Fibroblast of the aortic adventitia (primary cell): ENCODE data around the gene MPV17L. TPM values are rescaled to one million over a fixed set of nuclear protein-coding genes. Genes with fewer than 3 reads are reported as not detected.

Experiments
- DNase-seq: peaks from one replicate; pipeline ENCODE4 v3.0.0-alpha.2; 2010; ENCODE audit warnings: low read depth
- H3K4me3 ChIP-seq: 2 replicates; pipeline ENCODE4 v1.5.1; 2011; ENCODE audit warnings: low read depth, mild to moderate bottlenecking, control low read depth, low read length, moderate library complexity
- total RNA-seq: library from RNA; depleted of rRNA; stranded (reverse); fragments of >200 nt; gene quantifications from 2 replicates; pipeline ENCODE4 v1.2.3, GENCODE V29; 2012; ENCODE audit warnings: low replicate concordance
- TF ChIP-seq, protein P1 (sequence below): IDR thresholded peaks from 2 replicates; pipeline ENCODE4 v1.5.1; 2011; ENCODE audit warnings: mild to moderate bottlenecking, low read length, control low read depth, inconsistent platforms; ENCODE audit not compliant: insufficient read depth

MPV17L gene
- total RNA-seq, 1 donor, result 3.3 TPM

- no peak overlapping the region for H3K4me3 ChIP-seq
- TF ChIP-seq, protein P1, sequence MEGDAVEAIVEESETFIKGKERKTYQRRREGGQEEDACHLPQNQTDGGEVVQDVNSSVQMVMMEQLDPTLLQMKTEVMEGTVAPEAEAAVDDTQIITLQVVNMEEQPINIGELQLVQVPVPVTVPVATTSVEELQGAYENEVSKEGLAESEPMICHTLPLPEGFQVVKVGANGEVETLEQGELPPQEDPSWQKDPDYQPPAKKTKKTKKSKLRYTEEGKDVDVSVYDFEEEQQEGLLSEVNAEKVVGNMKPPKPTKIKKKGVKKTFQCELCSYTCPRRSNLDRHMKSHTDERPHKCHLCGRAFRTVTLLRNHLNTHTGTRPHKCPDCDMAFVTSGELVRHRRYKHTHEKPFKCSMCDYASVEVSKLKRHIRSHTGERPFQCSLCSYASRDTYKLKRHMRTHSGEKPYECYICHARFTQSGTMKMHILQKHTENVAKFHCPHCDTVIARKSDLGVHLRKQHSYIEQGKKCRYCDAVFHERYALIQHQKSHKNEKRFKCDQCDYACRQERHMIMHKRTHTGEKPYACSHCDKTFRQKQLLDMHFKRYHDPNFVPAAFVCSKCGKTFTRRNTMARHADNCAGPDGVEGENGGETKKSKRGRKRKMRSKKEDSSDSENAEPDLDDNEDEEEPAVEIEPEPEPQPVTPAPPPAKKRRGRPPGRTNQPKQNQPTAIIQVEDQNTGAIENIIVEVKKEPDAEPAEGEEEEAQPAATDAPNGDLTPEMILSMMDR, result no peak
- DNase-seq, result peak; percentile 34
Observed at GRCh38 chr16:15461376-15461775, 65.8 kb downstream of the MPV17L start.

Other genes with a start within 250 kb of the MPV17L start
- 0.54 TPM in 1 of 2 replicates, not detected in the other for gene NPIPA5, start 17.5 kb upstream of the MPV17L start, total RNA-seq
- gene BMERB1, start 38.8 kb downstream of the MPV17L start, total RNA-seq, result 64.3 and 105 TPM in 2 replicates
- 27.1 and 74.8 TPM in 2 replicates for gene MARF1, start 247.4 kb downstream of the MPV17L start, total RNA-seq